Measurements from ENCODE around the gene UNC13A.
"Not testable (repeated sequence)": the region's sequence is repeated elsewhere in the genome, so short reads cannot be mapped to it uniquely, and the experiment has no call there.

The UNC13A gene

GRCh38 chr19:17554968-17555479 lies 133.1 kb downstream of the UNC13A start:
- H3F3A ChIP-seq (ENCODE audit: low read depth): no peaks in the 10 kb centered on the region
- no peaks in the 10 kb centered on the region for H3K9me3 ChIP-seq (ENCODE audit: insufficient read depth, low read depth, low read length)
- peaks cover 8% of the 10 kb centered on the region for H4K20me1 ChIP-seq (ENCODE audit: insufficient read depth, low read length, poor library complexity, severe bottlenecking)
- H3K4me1 ChIP-seq (ENCODE audit: insufficient read depth, low read length, poor library complexity, severe bottlenecking): peaks cover 21% of the 10 kb centered on the region
- peak overlapping the region; percentile 36 for H3K9ac ChIP-seq (ENCODE audit: low read depth, low read length, poor library complexity, severe bottlenecking)
- peaks cover 38% of the 10 kb centered on the region for H3K79me2 ChIP-seq (ENCODE audit: insufficient read depth, low read length)
- H3K36me3 ChIP-seq (ENCODE audit: insufficient read depth, low read length): peaks cover 6% of the 10 kb centered on the region; the same call in 1 of the 2 replicates
- H3K4me2 ChIP-seq (ENCODE audit: low read depth, low read length, poor library complexity, severe bottlenecking): peak overlapping the region; percentile 77
- no peaks in the 10 kb centered on the region for H3K9me2 ChIP-seq (replicated peaks; ENCODE audit: low read depth, low read length)
- peak overlapping the region; percentile 79 for H2AFZ ChIP-seq (ENCODE audit: low read length)
- H3K27me3 ChIP-seq (ENCODE audit: insufficient read depth, low read length, poor library complexity, severe bottlenecking): no peaks in the 10 kb centered on the region
- no peak for TF ChIP-seq EZH2phosphoT487 (IDR thresholded peaks at IDR 0.05; ENCODE audit: borderline replicate concordance)
- TF ChIP-seq, protein P1, sequence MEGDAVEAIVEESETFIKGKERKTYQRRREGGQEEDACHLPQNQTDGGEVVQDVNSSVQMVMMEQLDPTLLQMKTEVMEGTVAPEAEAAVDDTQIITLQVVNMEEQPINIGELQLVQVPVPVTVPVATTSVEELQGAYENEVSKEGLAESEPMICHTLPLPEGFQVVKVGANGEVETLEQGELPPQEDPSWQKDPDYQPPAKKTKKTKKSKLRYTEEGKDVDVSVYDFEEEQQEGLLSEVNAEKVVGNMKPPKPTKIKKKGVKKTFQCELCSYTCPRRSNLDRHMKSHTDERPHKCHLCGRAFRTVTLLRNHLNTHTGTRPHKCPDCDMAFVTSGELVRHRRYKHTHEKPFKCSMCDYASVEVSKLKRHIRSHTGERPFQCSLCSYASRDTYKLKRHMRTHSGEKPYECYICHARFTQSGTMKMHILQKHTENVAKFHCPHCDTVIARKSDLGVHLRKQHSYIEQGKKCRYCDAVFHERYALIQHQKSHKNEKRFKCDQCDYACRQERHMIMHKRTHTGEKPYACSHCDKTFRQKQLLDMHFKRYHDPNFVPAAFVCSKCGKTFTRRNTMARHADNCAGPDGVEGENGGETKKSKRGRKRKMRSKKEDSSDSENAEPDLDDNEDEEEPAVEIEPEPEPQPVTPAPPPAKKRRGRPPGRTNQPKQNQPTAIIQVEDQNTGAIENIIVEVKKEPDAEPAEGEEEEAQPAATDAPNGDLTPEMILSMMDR (conservative IDR thresholded peaks at IDR 0.05; ENCODE audit: low read length): no peak
- H3K4me3 ChIP-seq (ENCODE audit: low read length, poor library complexity, severe bottlenecking): peak overlapping the region; percentile 82

GRCh38 chr19:17553256-17553655 lies 134.9 kb downstream of the UNC13A start:
- Histone ChIP-seq H3K4me3 (ENCODE audit: low read length, poor library complexity, severe bottlenecking) (no peak overlapping the region), H3K9me2 (replicated peaks; ENCODE audit: low read depth, low read length) (no peaks in the 10 kb centered on the region), H3K79me2 (ENCODE audit: insufficient read depth, low read length) (peaks cover 22% of the 10 kb centered on the region), H3K27me3 (ENCODE audit: insufficient read depth, low read length, poor library complexity, severe bottlenecking) (no peaks in the 10 kb centered on the region), H3K9me3 (ENCODE audit: insufficient read depth, low read depth, low read length) (no peaks in the 10 kb centered on the region), H3K36me3 (ENCODE audit: insufficient read depth, low read length) (no peaks in the 10 kb centered on the region), H4K20me1 (ENCODE audit: insufficient read depth, low read length, poor library complexity, severe bottlenecking) (peaks cover 5% of the 10 kb centered on the region), H3K4me1 (ENCODE audit: insufficient read depth, low read length, poor library complexity, severe bottlenecking) (peaks cover 21% of the 10 kb centered on the region), H3F3A (ENCODE audit: low read depth) (no peaks in the 10 kb centered on the region), H3K9ac (ENCODE audit: low read depth, low read length, poor library complexity, severe bottlenecking) (peak overlapping the region; percentile 29), H2AFZ (ENCODE audit: low read length) (peak overlapping the region; percentile 25; the same call in 1 of the 2 replicates), H3K4me2 (ENCODE audit: low read depth, low read length, poor library complexity, severe bottlenecking) (peak overlapping the region; percentile 45)
- TF ChIP-seq EZH2phosphoT487 (IDR thresholded peaks at IDR 0.05; ENCODE audit: borderline replicate concordance): no peak
- TF ChIP-seq, protein P1 (conservative IDR thresholded peaks at IDR 0.05; ENCODE audit: low read length): no peak

DNA sequence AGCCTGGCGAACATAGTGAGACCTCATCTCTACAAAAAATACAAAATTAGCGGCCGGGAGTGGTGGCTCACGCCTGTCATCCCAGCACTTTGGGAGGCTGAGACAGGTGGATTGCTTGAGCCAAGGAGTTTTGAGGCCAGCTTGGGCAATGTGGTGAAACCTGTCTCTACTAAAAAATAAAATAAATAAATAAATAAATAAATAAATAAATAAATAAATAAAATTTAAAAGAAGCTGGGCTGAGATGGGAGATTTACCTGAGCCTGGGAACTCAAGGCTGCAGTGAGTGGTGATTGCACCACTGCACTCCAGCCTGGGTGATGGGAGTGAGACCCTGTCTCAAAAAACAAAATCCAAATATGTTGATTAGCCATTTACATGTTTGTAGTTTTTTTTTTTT lies 135.4 kb downstream of the UNC13A start:
- not testable (repeated sequence) for H4K20me1 ChIP-seq (ENCODE audit: insufficient read depth, low read length, poor library complexity, severe bottlenecking); H3K9me2 ChIP-seq (replicated peaks; ENCODE audit: low read depth, low read length); H3K4me3 ChIP-seq (ENCODE audit: low read length, poor library complexity, severe bottlenecking); H3K9me3 ChIP-seq (ENCODE audit: insufficient read depth, low read depth, low read length); H3K27me3 ChIP-seq (ENCODE audit: insufficient read depth, low read length, poor library complexity, severe bottlenecking); H3K36me3 ChIP-seq (ENCODE audit: insufficient read depth, low read length); H3F3A ChIP-seq (ENCODE audit: low read depth)
- 0 out of 2 replicates have a peak overlapping the region, but pooled peaks have one; percentile 25 for H2AFZ ChIP-seq (ENCODE audit: low read length)
- peak overlapping the region; percentile 45 for H3K4me2 ChIP-seq (ENCODE audit: low read depth, low read length, poor library complexity, severe bottlenecking)
- peaks cover 22% of the 10 kb centered on the region for H3K79me2 ChIP-seq (ENCODE audit: insufficient read depth, low read length)
- peaks cover 21% of the 10 kb centered on the region for H3K4me1 ChIP-seq (ENCODE audit: insufficient read depth, low read length, poor library complexity, severe bottlenecking)
- H3K9ac ChIP-seq (ENCODE audit: low read depth, low read length, poor library complexity, severe bottlenecking): peak overlapping the region; percentile 29
